A673 (cell line): ENCODE data around the gene MYBPHL. TPM values are rescaled to one million over a fixed set of nuclear protein-coding genes. Genes with fewer than 3 reads are reported as not detected.
"Not testable (repeated sequence)": the region's sequence is repeated elsewhere in the genome, so short reads cannot be mapped to it uniquely, and the experiment has no call there.

Source experiments
- BruUV-seq: library from RNA; stranded (reverse); fragments of 400-500 nt; replicated peaks from 2 replicates; lab custom pipeline; 2021; lab: Mats Ljungman, UMichigan
- CTCF ChIA-PET: fragments of 300-600 bp; sonication (Branson Sonifier 250); formaldehyde crosslinking; loops from one replicate; lab custom pipeline; 2022; ENCODE audit warnings: antibody characterized with exemption; lab: Charles Lee
- POLR2A ChIA-PET: fragments of 300-600 bp; sonication (Branson Sonifier 250); formaldehyde crosslinking; loops from one replicate; lab custom pipeline; 2022; ENCODE audit warnings: antibody characterized with exemption; ENCODE audit not compliant: low non-redundant PET; lab: Charles Lee
- DNase-seq: peaks from one replicate; pipeline ENCODE4 v3.0.0-alpha.2; 2015; ENCODE audit warnings: low spot score
- H3K27ac ChIP-seq: fragments of 200-600 bp; sonication (generic); 2 replicates; pipeline ENCODE4 v1.5.1; 2016; ENCODE audit warnings: mixed run types, low read depth, mild to moderate bottlenecking, mixed read lengths, antibody characterized with exemption, low read length; ENCODE audit not compliant: poor library complexity, severe bottlenecking
- H3K27me3 ChIP-seq: fragments of 200-600 bp; sonication (generic); replicated peaks from 2 replicates; pipeline ENCODE4 v1.6.1; 2017; ENCODE audit warnings: mixed run types, low read depth, mild to moderate bottlenecking, mixed read lengths, antibody characterized with exemption, low read length; ENCODE audit not compliant: insufficient read depth, poor library complexity
- H3K36me3 ChIP-seq: fragments of 200-600 bp; sonication (generic); 2 replicates; pipeline ENCODE4 v1.6.1; 2016; ENCODE audit warnings: mixed run types, mild to moderate bottlenecking, mixed read lengths, antibody characterized with exemption, low read length; ENCODE audit not compliant: insufficient read depth, poor library complexity, severe bottlenecking
- H3K4me1 ChIP-seq: fragments of 200-600 bp; sonication (generic); 2 replicates; pipeline ENCODE4 v1.6.1; 2017; ENCODE audit warnings: mixed run types, mild to moderate bottlenecking, mixed read lengths, antibody characterized with exemption, low read length; ENCODE audit not compliant: insufficient read depth, poor library complexity, severe bottlenecking
- H3K4me3 ChIP-seq: fragments of 200-600 bp; sonication (generic); 2 replicates; pipeline ENCODE4 v1.5.1; 2016; ENCODE audit warnings: low read depth, mixed run types, mild to moderate bottlenecking, mixed read lengths, low read length; ENCODE audit not compliant: poor library complexity, severe bottlenecking
- H3K9me3 ChIP-seq: fragments of 200-600 bp; sonication (generic); 2 replicates; pipeline ENCODE4 v1.6.1; 2016; ENCODE audit warnings: mixed run types, low read depth, mild to moderate bottlenecking, mixed read lengths, antibody characterized with exemption, low read length; ENCODE audit not compliant: poor library complexity, severe bottlenecking
- CTCF ChIP-seq: fragments of 300-800, 200-600 bp; sonication (generic); conservative IDR thresholded peaks from 2 replicates; pipeline ENCODE4 v1.5.1; 2017; ENCODE audit warnings: low read depth, mild to moderate bottlenecking, antibody characterized with exemption, low read length, moderate library complexity, mixed read lengths
- EZH2 ChIP-seq: fragments of 200-600 bp; sonication (generic); IDR thresholded peaks from 2 replicates; pipeline ENCODE4 v1.6.1; 2017; ENCODE audit warnings: borderline replicate concordance, low read depth, mild to moderate bottlenecking, mixed read lengths, antibody characterized with exemption, low read length; ENCODE audit not compliant: poor library complexity, severe bottlenecking
- intact Hi-C: fragments of 100-400 bp; cut with micrococcal nuclease; formaldehyde crosslinking; loops from one replicate; pipeline ENCODE4 v1.10.0; 2022; ENCODE audit not compliant: unreplicated experiment
- total RNA-seq: library from RNA; stranded (reverse); gene quantifications from 2 replicates; pipeline ENCODE4 v1.2.3, GENCODE V29; 2021

MYBPHL gene
- total RNA-seq, 1 experiment from 2014 or later = not detected

GRCh38 chr1:109307274-109308021, 637 bp upstream of the MYBPHL start:
- no TSS peak for BruUV-seq
- ChIA-PET POLR2A (no interaction called here), CTCF (no interaction called here)
- no peaks in the 10 kb centered on the region for H3K9me3 ChIP-seq
- no peak overlapping the region for H3K27ac ChIP-seq
- DNase-seq = peak; percentile 30
- no peaks in the 10 kb centered on the region for H3K27me3 ChIP-seq
- intact Hi-C loops = no loop called here
- no peaks in the 10 kb centered on the region for H3K36me3 ChIP-seq
- TF ChIP-seq CTCF = no peak
- H3K4me1 ChIP-seq = peaks cover 14% of the 10 kb centered on the region
- H3K4me3 ChIP-seq = no peak overlapping the region

- H3K27ac ChIP-seq, H3K27me3 ChIP-seq, H3K36me3 ChIP-seq, DNase-seq, H3K4me3 ChIP-seq, BruUV-seq, CTCF ChIA-PET, H3K9me3 ChIP-seq, intact Hi-C loops, POLR2A ChIA-PET: not testable (repeated sequence)
- peaks cover 14% of the 10 kb centered on the region for H3K4me1 ChIP-seq
These were observed 820 bp downstream of the MYBPHL start for GRCh38 chr1:109305991-109306390.

GRCh38 chr1:109304226-109304920, 2.4 kb downstream of the MYBPHL start:
- H3K27ac ChIP-seq = no peak overlapping the region
- POLR2A ChIA-PET = no interaction called here
- H3K4me1 ChIP-seq = peaks cover 14% of the 10 kb centered on the region
- TF ChIP-seq CTCF (no peak), EZH2 (no peak)
- H3K36me3 ChIP-seq = no peaks in the 10 kb centered on the region
- intact Hi-C loops = no loop called here
- no peak overlapping the region for H3K4me3 ChIP-seq
- H3K9me3 ChIP-seq = no peaks in the 10 kb centered on the region
- no peak for DNase-seq
- H3K27me3 ChIP-seq = no peaks in the 10 kb centered on the region
- CTCF ChIA-PET = no interaction called here
- no TSS peak for BruUV-seq
